GM21723 (cell line): ENCODE measurements around the gene STX7.
"Not testable (repeated sequence)": the region's sequence is repeated elsewhere in the genome, so short reads cannot be mapped to it uniquely, and the experiment has no call there.

Experiments
- ATAC-seq: cut with Tn5 transposase; IDR thresholded peaks from one replicate; pipeline ENCODE4 v1.9.1; 2021; ENCODE audit warnings: mild to moderate bottlenecking, moderate library complexity; ENCODE audit not compliant: unreplicated experiment

Gene STX7

GRCh38 chr6:132512638-132513632 is at the start of gene STX7:
STX7 (minus strand) TSS chr6:132513116; CDS start chr6:132503530, 9,586 bp downstream.
- peak; percentile 95 for ATAC-seq

GRCh38 chr6:132560087-132560486 is 47.2 kb upstream of the STX7 start:
- not testable (repeated sequence) for ATAC-seq

GRCh38 chr6:132552372-132552771 is 39.5 kb upstream of the STX7 start, which contains the start of gene TAAR8:
TAAR8 (plus strand) TSS chr6:132552672; CDS start chr6:132552693, 21 bp downstream.
- no peak for ATAC-seq

- ATAC-seq: no peak
Observed at GRCh38 chr6:132551214-132551613, 38.3 kb upstream of the STX7 start.

GRCh38 chr6:132548746-132549463 is 36.0 kb upstream of the STX7 start:
- no peak for ATAC-seq

- ATAC-seq: no peak
Observed at GRCh38 chr6:132544826-132545225, 31.9 kb upstream of the STX7 start.

- ATAC-seq: no peak
Observed at GRCh38 chr6:132537977-132538376, 25.1 kb upstream of the STX7 start, which contains the start of gene TAAR9. TAAR9 (plus strand) TSS chr6:132538277; CDS start chr6:132538290, 13 bp downstream.

- ATAC-seq: no peak
Observed at GRCh38 chr6:132537145-132537544, 24.2 kb upstream of the STX7 start.

- not testable (repeated sequence) for ATAC-seq
Observed at GRCh38 chr6:132534546-132534945, 21.6 kb upstream of the STX7 start.

GRCh38 chr6:132530293-132530974 is 17.5 kb upstream of the STX7 start:
- peak; percentile 92 for ATAC-seq

GRCh38 chr6:132527791-132528190 is 14.9 kb upstream of the STX7 start:
- no peak for ATAC-seq

- ATAC-seq: no peak
Observed at GRCh38 chr6:132526461-132526860, 13.5 kb upstream of the STX7 start.

- no peak for ATAC-seq
Observed at GRCh38 chr6:132525866-132526265, 12.9 kb upstream of the STX7 start.

- ATAC-seq: no peak
Observed at GRCh38 chr6:132524646-132525045, 11.7 kb upstream of the STX7 start.

GRCh38 chr6:132520953-132521352 is 8.0 kb upstream of the STX7 start:
- ATAC-seq: no peak

- ATAC-seq: no peak
Observed at GRCh38 chr6:132515386-132515785, 2.5 kb upstream of the STX7 start.

- ATAC-seq: no peak
Observed at GRCh38 chr6:132513831-132514545, 1.1 kb upstream of the STX7 start.

- no peak for ATAC-seq
Observed at GRCh38 chr6:132512342-132512637, 626 bp downstream of the STX7 start.

GRCh38 chr6:132511831-132512220 is 1.1 kb downstream of the STX7 start:
- no peak for ATAC-seq

GRCh38 chr6:132511210-132511830 is 1.6 kb downstream of the STX7 start:
- ATAC-seq: no peak
